HG03460 (cell line): ENCODE measurements around the gene RAB6A.
"Not testable (repeated sequence)": the region's sequence is repeated elsewhere in the genome, so short reads cannot be mapped to it uniquely, and the experiment has no call there.

ENCODE experiments used
- ATAC-seq: cut with Tn5 transposase; IDR thresholded peaks from one replicate; pipeline ENCODE4 v1.9.1; 2021; ENCODE audit not compliant: unreplicated experiment

RAB6A gene

DNA sequence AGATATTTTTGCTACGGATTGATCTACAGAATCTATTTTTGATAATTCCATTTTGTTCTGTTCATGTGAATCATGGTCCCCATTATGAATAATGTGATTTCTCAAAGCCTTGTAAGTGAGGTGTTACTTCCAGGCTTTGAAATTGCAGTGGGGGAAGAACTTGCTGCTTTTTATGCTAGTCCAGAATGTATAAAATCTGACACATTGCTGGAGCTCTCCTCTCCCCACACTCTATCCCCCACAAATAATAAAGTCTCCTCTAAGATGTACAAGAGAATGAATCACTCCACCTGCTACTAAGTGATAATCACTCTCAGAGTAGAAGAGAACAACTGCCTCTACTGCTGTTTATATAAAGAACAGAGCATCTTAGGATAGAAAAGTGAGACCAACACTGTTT is 5.9 kb upstream of the RAB6A start:
- ATAC-seq: no peak

DNA sequence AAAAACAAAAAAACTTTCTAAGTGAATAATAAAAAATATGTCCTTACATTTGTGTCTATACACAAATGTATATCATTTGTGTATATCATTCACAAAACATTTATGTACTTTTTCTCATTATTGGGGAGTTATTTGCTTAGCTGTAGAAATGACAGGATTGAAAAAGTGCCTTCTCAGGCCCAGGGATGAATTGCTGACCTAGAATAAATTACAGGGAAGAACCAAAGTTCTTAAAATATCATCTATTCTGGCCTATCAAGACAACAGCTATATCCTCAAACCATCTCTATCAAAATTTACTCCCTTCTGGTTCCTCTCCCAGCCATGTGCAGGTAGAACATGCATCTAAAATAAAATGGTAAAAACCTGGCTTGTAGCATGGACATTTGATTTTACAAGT is 1.9 kb upstream of the RAB6A start:
- no peak for ATAC-seq

DNA sequence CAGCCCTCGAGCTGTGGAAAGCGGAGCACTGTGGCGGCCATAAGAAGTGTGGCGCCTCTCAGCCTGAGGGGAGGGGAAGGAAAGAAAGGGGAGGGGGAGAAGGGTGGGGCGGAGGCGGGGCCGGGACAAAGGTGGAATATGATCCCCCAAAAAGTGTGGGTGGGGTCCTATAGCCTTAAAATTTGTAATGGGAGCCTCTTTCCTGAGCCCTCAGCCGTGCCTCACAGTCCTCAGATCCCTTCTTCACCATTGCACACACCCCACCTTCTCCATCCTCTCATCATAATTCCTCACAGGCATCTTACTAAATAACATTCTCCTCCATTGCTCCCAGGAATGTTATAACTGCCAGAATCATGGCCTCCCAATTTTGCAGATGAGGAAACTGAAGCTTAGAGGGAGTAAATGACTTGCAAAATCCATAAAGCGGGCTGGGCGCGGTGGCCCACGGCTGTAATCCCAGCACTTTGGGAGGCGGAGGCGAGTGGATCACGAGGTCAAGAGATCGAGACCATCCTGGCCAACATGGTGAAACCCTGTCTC is 600 bp upstream of the RAB6A start:
- ATAC-seq: peak; percentile 1

DNA sequence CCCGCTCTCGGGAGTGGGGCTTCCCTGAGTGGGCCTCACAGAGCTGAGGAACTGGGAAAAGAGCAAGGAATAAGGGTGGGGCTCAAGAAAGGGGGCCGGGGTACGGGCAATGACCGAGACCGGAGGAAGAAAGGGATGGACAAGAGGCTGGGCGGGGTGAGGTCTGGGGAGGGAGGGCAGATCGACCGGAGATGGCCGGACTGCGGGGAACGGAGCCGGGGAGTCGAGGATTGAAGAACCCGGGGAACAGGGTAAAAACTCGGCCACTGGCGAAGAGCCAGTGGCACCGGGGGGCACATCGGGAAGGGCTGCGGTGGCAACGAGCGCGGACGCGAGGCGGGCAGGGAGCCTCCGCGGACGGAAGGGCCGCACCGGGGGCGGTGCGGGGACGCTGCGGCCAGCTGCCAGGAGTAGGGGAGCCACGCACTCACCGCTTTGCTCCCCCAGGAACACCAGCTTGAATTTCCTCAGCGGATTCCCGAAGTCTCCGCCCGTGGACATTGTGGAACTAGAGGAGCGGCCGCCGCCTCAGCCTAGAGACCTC is 667 bp downstream of the RAB6A start:
- ATAC-seq: peak; percentile 4

DNA sequence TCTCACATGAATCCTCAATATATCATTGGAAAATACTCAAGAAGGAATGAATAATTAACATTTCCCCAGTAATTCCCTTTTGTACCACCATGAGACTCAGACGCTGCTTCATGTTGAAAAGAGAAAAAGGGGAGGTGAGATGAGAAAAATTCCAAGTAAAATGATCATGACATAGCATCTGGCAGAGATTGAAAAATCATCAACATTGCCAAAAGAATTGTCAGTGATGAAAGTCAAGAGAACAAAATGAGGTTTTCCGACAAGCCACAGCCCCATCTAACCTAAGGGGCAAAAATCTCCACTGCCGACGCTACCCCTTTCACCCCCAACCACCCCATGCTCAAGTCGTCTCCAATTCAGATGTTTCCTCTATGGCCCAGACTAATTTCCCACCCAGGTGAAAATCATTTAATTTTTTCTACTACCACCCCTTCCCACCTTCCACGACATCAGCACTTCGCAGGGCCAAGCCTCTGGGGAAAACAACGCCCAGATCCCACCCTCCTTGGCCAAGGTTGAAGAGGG is 1.2 kb downstream of the RAB6A start:
- no peak for ATAC-seq

DNA sequence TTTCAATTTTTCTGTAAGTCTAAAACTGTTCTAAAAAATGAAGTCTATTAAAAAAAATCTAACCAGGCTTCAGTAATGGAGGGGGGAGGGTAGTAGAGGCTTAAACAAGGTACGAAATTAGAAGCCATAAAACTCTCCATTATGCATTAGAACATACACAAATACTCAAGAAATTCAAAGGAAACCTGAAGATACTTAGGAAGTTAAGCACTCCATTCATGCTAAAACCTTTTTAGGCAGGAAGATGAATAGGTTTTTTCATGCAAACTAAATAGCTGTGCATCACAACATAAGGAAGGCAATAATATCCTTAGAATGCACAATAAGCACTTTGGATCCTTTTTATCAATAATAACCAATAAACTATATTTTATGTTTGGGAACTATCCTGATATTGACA is 2.4 kb downstream of the RAB6A start:
- no peak for ATAC-seq

DNA sequence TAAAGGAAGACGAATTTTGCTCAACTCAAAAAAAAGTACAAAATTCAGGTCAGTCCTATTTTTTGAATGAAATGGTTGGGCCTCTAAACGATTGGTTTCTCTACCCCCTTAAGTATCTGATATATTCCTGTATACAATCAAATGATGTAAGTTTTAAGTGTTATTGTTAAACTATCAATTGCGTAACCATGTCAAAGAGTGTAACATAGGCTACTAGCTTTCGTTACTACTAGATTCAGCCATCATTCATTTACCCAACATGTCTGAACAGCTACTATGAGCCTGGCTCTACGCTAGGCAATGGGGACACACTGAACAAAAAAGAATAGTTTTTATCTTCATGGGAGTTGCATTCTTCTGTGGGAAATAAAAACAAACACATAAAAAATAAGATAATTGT is 3.3 kb downstream of the RAB6A start:
- no peak for ATAC-seq

DNA sequence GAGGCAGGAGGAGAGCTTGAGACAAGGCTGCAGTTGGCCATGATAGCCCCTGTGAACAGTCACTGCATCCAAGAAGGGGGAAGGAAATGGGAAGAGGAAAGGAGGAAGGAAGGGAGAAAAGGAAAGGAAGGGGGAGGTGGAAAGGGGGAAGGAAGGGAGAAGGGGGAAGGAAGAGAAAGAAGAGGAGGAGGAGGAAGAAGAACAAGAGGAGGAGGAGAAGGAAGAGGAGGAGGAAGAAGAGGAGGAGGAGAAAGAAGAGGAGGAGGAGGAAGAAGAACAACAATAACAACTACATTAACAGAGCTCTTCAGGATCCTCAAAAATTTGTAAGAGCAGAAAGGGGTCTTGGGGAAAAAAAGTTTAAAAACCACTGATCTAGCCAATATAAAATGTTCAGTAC is 5.2 kb downstream of the RAB6A start:
- ATAC-seq: no peak

DNA sequence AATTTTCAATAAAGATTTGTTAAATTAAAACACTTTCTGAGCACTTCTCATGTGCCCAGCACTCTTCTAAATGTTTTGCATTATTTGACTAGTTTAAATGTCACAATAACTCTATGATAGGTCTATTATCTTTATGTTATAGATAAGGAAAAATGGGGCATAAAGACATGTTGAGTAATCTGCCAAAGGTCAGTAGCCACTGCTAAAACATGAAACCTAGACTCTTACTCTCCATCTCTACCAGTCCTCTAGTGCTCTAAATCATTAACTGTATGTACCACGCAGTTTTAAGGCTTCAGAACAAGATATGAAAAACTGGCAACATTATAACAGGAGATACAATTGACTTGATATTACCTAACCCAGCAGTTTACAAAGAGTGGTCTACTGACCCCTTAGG is 6.9 kb downstream of the RAB6A start:
- no peak for ATAC-seq

DNA sequence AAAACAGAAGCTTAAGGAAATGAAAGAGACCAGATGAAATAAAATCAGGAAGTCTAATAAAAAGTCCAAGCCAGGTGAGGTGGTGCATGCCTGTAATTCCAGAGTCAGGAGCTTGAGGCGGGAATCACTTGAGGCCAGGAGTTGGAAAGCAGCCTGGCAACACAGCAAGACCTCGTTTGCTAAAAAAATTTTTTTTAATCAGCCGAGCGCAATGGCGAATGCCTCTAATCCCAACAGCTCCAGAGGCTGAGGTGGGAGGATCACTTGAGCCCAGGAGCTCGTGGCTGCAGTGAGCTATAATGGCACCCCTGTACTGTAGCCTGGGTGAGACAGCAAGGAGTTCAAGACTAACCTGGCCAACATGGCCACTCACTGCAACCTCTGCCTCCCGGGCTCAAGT is 8.0 kb downstream of the RAB6A start:
- ATAC-seq: no peak

DNA sequence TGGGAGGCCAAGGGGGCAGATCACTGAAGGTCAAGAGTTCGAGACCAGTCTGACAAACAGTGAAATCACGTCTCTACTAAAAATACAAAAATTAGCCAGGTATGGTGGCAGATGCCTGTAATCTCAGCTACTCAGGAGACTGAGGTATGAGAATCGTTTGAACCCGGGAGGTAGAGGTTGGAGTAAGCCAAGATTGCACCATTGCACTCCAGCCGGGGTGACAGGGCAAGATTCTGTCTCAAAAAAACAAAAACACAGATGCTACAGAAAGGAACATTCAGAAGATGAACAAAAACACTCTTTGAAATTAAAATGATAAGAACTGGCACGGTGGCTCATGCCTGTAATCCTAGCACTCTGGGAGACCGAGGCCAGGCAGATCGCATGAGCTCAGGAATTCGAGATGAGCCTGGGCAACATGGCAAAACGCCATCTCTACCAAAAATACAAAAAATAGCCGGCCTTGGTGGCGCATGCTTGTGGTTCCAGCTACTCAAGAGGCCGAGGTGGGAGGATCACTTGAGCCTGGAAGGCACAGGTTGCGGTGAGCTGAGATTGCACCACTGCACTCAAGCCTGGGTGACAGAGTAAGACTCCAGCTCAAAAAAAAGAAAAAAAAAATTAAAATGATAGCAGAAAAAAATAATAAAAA is 8.5 kb downstream of the RAB6A start:
- ATAC-seq: no peak

DNA sequence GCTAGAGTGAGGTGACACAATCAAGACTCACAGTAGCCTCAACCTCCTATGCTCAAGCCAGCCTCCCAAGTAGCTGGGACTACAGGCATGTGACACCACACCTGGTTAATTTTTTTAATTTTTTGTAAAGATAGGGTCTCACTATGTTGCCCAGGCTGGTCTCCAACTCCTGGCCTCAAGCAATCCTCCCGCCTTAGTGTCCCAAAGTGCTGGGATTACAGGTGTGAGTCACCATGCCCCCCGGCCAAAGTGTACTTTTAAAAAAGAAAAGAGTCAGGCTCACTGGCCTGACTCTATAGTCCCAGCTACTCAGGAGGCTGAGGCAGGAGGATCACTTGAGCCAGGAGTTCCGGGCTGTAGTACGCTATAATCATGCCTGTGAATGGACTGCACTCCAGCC is 10.0 kb downstream of the RAB6A start:
- ATAC-seq: not testable (repeated sequence)

DNA sequence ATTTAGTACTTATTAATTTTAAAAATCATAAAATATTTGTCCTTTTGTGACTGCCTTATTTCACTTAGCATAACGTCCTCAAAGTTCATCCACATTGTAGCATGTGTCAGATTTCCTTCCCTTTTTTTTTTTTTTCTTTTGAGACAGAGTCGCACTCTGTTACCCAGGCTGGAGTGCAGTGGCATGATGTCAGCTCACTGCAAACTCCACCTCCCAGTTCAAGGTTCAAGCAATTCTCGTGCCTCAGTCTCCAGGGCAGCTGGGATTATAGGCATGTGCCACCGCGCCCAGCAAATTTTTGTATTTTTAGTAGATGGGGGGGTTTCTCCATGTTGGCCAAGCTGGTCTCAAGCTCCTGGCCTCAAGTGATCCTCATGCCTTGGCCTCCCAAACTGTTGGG is 10.6 kb downstream of the RAB6A start:
- ATAC-seq: no peak

DNA sequence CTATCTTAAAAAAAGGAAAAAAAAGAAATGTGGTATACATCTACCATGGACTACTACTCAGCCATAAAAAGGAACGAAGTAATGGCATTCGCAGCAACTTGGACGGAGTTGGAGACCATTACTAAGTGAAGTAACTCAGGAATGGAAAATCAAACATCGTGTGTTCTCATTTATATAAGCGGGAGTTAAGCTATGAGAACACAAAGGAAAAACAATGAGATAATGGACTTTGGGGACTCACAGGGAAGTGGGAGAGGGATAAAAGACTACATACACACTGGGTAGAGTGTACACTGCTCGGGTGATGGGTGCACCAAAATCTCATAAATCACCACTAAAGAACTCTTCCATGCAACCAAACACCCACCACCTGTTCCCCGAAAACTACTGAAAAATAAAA is 11.8 kb downstream of the RAB6A start:
- no peak for ATAC-seq

DNA sequence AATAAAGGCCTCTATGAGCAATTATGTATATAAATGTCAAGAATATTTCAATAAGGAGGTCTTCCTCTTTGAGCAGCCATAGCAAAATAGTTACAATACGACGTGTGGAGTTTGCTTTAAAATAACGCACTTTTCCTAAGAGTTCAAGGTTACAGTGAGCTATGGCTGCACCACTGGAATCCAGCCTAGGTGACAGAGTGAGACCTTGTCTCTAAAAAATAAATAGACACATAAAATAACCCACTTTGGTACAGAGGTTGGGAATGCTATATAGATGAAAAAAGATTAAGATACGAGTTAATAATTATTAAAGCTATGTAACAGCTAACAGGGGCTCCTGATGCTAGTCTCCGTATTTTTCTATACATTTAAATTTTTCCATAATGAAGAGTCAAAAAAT is 12.6 kb downstream of the RAB6A start:
- ATAC-seq: no peak

DNA sequence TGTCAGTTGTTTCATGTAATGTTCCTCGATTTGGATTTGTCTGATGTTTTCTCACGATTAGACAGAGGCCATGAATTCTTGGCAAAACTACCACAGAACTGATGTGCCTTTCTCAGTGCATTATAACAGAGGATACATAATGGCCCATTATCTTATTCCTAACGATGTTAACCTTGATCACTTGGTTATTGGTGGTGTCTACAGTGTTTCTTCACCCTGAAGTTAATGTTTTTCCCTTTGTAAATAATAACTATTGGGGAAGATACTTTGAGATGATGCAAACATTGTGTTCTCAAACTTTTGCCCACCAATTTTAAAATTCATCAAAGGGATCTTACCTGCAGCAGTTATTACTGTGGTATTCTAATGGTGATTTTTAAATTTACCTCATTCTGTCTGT is 13.1 kb downstream of the RAB6A start:
- ATAC-seq: no peak

DNA sequence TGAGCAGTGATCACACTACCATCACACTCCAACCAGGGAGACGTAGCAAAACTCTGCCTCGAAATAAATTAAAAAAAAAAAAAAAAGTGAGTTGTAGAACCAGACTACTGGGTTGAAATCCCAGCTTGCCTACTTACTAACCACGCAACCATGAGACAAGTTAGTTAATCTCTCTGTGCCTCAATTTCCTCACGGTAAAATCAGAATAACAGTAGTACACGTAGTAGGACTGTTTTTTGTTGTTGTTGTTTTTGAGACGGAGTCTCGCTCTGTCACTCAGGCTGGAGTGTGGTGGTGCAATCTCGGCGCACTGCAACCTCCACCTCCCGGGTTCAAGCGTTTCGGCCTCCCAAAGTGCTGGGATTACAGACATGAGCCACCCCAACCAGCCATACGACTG is 14.2 kb downstream of the RAB6A start:
- ATAC-seq: no peak

DNA sequence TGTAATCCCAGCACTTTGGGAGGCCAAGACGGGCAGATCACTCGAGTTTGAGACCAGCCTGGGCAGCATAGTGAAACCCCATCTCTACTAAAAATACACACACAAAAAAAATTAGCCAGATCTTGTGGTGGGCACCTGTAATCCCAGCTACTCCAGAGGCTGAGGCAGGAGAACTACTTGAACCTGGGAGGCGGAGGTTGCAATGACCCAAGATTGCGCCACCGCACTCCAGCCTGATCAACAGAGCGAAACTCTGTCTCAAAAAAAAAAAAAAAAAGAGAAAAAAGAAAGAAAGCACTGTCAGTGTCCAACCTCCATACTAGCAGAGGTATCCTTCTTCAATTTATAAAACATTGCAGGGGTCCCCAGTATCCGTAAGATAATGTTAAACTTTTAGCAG is 17.8 kb downstream of the RAB6A start:
- ATAC-seq: no peak

DNA sequence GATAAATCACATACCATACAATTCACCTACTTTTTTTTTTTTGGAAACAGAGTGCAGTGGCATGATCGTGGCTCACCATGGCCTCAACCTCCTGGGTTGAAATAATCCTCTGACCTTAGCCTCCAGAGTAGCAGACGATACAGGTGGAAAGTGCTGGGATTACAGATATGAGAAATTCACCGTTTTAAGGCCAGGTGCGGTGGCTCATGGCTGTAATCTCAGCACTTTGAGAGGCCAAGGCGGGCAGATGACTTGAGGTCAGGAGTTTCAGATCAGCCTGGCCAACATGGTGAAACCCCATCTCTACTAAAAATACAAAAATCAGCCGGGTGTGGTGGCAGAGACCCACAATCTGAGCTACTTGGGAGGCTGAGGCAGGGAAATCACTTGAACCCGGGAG is 24.9 kb downstream of the RAB6A start:
- ATAC-seq: not testable (repeated sequence)

DNA sequence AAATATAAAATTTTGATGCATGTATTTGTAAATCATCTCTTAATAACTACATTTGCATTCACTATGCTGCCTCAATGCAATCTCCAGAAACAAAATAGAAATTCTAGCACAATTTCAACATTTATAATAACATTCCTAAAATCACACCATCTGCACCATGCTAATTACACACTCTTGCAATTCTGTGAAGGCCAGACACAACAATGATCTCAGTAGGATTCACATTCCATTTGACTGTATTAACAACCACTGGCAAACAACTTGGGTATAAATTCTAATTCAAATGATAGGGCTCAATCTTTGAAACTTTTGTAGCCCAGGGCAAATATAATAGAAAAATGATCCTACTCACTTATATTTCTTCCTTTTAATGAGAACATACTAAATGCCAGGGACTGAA is 25.9 kb downstream of the RAB6A start:
- ATAC-seq: no peak

DNA sequence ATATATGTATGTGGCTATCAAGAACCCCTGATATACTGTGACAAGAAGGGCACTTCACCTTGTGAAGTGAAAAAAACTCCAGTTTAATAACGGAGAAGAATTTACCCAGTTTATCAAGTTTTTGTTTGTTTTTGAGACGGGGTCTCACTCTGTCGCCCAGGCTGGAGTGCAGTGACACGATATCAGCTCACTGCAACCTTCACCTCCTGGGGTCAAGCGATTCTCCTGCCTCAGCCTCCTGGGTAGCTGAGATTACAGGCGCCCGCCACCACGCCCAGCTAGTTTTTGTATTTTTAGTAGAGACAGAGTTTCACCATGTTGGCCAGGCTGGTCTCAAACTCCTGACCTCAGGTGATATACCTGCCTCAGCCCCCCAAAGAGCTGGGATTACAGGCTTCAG is 26.9 kb downstream of the RAB6A start:
- ATAC-seq: not testable (repeated sequence)

DNA sequence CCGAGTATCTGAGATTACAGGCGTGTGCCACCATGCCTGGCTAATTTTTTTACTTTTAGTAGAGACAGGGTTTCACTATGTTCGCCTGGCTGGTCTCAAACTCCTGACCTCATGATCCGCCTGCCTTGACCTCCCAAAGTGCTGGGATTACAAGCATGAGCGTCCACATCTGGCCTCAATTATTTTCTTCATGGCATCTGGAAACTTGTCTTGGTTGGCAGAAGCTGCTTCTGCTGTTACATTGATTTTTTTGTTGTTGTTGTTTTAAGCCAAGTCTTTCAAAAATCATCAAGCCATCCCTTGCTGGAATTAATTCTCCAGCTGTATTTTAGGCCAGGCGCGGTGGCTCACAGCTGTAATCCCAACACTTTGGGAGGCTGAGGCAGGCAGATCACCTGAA is 27.9 kb downstream of the RAB6A start:
- ATAC-seq: not testable (repeated sequence)
